Measurements from ENCODE around the gene PFKFB3.

GRCh38 chr10:6271663-6272062 lies 68.9 kb downstream of the PFKFB3 start:
- TF ChIP-seq EZH2phosphoT487 (IDR thresholded peaks at IDR 0.05): no peak
- TF ChIP-seq, protein P1, sequence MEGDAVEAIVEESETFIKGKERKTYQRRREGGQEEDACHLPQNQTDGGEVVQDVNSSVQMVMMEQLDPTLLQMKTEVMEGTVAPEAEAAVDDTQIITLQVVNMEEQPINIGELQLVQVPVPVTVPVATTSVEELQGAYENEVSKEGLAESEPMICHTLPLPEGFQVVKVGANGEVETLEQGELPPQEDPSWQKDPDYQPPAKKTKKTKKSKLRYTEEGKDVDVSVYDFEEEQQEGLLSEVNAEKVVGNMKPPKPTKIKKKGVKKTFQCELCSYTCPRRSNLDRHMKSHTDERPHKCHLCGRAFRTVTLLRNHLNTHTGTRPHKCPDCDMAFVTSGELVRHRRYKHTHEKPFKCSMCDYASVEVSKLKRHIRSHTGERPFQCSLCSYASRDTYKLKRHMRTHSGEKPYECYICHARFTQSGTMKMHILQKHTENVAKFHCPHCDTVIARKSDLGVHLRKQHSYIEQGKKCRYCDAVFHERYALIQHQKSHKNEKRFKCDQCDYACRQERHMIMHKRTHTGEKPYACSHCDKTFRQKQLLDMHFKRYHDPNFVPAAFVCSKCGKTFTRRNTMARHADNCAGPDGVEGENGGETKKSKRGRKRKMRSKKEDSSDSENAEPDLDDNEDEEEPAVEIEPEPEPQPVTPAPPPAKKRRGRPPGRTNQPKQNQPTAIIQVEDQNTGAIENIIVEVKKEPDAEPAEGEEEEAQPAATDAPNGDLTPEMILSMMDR (IDR thresholded peaks at IDR 0.05): no peak

All from neural progenitor cell (in vitro differentiated cells).